GM19372 (cell line): ENCODE results near the gene CFAP46.

ENCODE experiments used
- ATAC-seq: cut with Tn5 transposase; IDR thresholded peaks from one replicate; pipeline ENCODE4 v1.9.1; 2021; ENCODE audit warnings: mild to moderate bottlenecking, low read depth, moderate library complexity; ENCODE audit not compliant: unreplicated experiment

The CFAP46 gene

GRCh38 chr10:132918617-132919373 lies 23.6 kb downstream of the CFAP46 start:
- no peak for ATAC-seq

GRCh38 chr10:132918264-132918616 lies 24.1 kb downstream of the CFAP46 start:
- ATAC-seq, result no peak

GRCh38 chr10:132916956-132917666 lies 25.3 kb downstream of the CFAP46 start:
- no peak for ATAC-seq

GRCh38 chr10:132916421-132916841 lies 25.9 kb downstream of the CFAP46 start:
- no peak for ATAC-seq

- no peak for ATAC-seq
Measured at GRCh38 chr10:132915411-132915810, 27.0 kb downstream of the CFAP46 start.

- ATAC-seq, result no peak
Measured at GRCh38 chr10:132914732-132915131, 27.6 kb downstream of the CFAP46 start.

GRCh38 chr10:132913559-132914115 lies 28.7 kb downstream of the CFAP46 start:
- no peak for ATAC-seq

GRCh38 chr10:132912713-132913558 lies 29.4 kb downstream of the CFAP46 start:
- ATAC-seq, result no peak

GRCh38 chr10:132912225-132912712 lies 30.1 kb downstream of the CFAP46 start:
- ATAC-seq, result no peak

GRCh38 chr10:132911786-132912097 lies 30.6 kb downstream of the CFAP46 start:
- ATAC-seq, result no peak

- no peak for ATAC-seq
Measured at GRCh38 chr10:132910901-132911785, 31.2 kb downstream of the CFAP46 start.

- no peak for ATAC-seq
Measured at GRCh38 chr10:132910186-132910880, 32.0 kb downstream of the CFAP46 start.

GRCh38 chr10:132909491-132910071 lies 32.8 kb downstream of the CFAP46 start:
- ATAC-seq, result no peak

- no peak for ATAC-seq
Measured at GRCh38 chr10:132908621-132909295, 33.6 kb downstream of the CFAP46 start.

- ATAC-seq, result no peak
Measured at GRCh38 chr10:132907821-132908620, 34.3 kb downstream of the CFAP46 start.

GRCh38 chr10:132906836-132907235 lies 35.5 kb downstream of the CFAP46 start:
- no peak for ATAC-seq

GRCh38 chr10:132906106-132906505 lies 36.3 kb downstream of the CFAP46 start:
- ATAC-seq, result no peak

GRCh38 chr10:132905661-132906060 lies 36.7 kb downstream of the CFAP46 start:
- no peak for ATAC-seq
